BE2C (cell line): Measurements from ENCODE around the gene KCNG4.

Source experiments
- DNase-seq: peaks from one replicate; pipeline ENCODE4 v3.0.0-alpha.2; 2020
- H3K27me3 ChIP-seq: fragments of 250-450 bp; sonication (Bioruptor Pico); 2 replicates; pipeline ENCODE4 v1.5.1; 2020; ENCODE audit warnings: mild to moderate bottlenecking
- H3K36me3 ChIP-seq: fragments of 250-450 bp; sonication (Bioruptor Pico); 2 replicates; pipeline ENCODE4 v1.5.1; 2020; ENCODE audit warnings: mild to moderate bottlenecking
- H3K4me1 ChIP-seq: fragments of 250-450 bp; sonication (Bioruptor Pico); 2 replicates; pipeline ENCODE4 v1.5.1; 2020
- H3K4me3 ChIP-seq: 2 replicates; pipeline ENCODE4 v1.5.1; 2011; ENCODE audit warnings: low read depth, low read length
- H3K9me3 ChIP-seq: fragments of 250-450 bp; sonication (Bioruptor Pico); 2 replicates; pipeline ENCODE4 v1.5.1; 2020
- TF ChIP-seq, protein P1 (sequence below): IDR thresholded peaks from 2 replicates; pipeline ENCODE4 v1.5.1; 2012; ENCODE audit warnings: mild to moderate bottlenecking, low read depth, low read length

KCNG4 gene

GRCh38 chr16:84252184-84252583 lies 12.4 kb upstream of the KCNG4 start:
- no peak for DNase-seq
- TF ChIP-seq, protein P1, sequence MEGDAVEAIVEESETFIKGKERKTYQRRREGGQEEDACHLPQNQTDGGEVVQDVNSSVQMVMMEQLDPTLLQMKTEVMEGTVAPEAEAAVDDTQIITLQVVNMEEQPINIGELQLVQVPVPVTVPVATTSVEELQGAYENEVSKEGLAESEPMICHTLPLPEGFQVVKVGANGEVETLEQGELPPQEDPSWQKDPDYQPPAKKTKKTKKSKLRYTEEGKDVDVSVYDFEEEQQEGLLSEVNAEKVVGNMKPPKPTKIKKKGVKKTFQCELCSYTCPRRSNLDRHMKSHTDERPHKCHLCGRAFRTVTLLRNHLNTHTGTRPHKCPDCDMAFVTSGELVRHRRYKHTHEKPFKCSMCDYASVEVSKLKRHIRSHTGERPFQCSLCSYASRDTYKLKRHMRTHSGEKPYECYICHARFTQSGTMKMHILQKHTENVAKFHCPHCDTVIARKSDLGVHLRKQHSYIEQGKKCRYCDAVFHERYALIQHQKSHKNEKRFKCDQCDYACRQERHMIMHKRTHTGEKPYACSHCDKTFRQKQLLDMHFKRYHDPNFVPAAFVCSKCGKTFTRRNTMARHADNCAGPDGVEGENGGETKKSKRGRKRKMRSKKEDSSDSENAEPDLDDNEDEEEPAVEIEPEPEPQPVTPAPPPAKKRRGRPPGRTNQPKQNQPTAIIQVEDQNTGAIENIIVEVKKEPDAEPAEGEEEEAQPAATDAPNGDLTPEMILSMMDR: no peak
- Histone ChIP-seq H3K4me3 (no peak overlapping the region), H3K4me1 (peaks cover 4% of the 10 kb centered on the region; the same call in 1 of the 2 replicates), H3K36me3 (no peaks in the 10 kb centered on the region), H3K27me3 (no peaks in the 10 kb centered on the region), H3K9me3 (no peaks in the 10 kb centered on the region)

DNA sequence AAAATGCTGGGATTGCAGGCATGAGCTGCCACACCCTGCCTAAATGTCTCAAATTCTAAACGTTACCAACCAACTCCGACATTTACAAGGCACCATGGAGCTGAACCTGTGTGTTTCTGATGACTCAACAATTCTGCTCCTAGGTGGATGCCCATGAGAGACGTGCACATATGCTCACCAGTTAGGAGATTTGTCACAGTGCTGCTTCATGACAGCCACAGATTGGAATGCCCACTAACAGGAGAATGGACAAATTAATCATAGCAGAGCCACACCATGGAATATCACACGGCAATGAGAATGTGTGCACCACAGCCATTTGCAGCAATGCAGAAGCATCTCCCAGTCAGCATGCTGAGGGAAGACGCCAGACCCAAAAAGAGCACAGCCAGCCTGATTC lies 8.0 kb upstream of the KCNG4 start:
- H3K4me3 ChIP-seq: no peak overlapping the region
- no peaks in the 10 kb centered on the region; the same call in 1 of the 2 replicates for H3K9me3 ChIP-seq
- no peaks in the 10 kb centered on the region for H3K36me3 ChIP-seq
- peaks cover 12% of the 10 kb centered on the region for H3K4me1 ChIP-seq
- TF ChIP-seq, protein P1: no peak
- no peak for DNase-seq
- H3K27me3 ChIP-seq: no peaks in the 10 kb centered on the region

DNA sequence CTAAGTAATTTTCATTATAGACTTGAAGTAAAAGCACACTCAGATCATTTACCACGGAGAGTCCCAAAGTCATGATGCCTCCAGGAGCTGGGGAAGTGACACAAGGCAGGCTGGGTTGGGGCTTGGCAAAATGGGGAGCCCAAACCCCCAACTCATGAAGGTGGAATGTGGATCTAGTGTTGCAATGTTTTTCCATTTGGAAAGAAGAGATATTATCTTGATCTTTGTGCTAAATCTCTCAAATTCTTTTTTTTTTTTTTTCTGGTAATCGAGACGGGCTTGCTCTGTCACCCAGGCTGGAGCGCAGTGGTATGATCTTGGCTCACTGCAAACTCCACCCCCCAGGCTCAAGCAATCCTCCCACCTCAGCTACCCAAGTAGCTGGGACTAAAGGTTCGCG lies 7.5 kb upstream of the KCNG4 start:
- no peaks in the 10 kb centered on the region for H3K27me3 ChIP-seq
- peaks cover 12% of the 10 kb centered on the region for H3K4me1 ChIP-seq
- H3K9me3 ChIP-seq: no peaks in the 10 kb centered on the region; the same call in 1 of the 2 replicates
- no peak overlapping the region for H3K4me3 ChIP-seq
- TF ChIP-seq, protein P1: no peak
- no peaks in the 10 kb centered on the region for H3K36me3 ChIP-seq
- DNase-seq: no peak

DNA sequence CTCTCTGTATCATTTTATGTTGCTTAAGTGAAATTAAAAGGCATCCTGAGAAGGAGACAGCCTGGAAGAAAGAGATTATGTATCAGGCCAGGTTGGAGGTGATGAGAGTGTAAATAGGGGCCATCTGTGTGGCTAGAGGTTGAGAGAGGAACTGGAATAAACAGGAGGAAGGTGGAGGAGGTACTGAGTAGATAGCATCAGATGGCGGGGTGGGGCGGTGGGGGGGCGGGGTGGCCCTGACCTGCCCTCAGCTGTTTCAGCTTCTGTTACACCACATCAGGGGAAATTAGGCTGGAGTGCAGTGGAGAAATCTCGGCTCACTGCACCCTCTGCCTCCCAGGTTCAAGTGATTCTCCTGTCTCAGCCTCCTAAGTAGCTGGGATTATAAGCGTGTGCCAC lies 6.9 kb upstream of the KCNG4 start:
- Histone ChIP-seq H3K9me3 (no peaks in the 10 kb centered on the region; the same call in 1 of the 2 replicates), H3K4me3 (no peak overlapping the region), H3K27me3 (no peaks in the 10 kb centered on the region), H3K36me3 (no peaks in the 10 kb centered on the region), H3K4me1 (peaks cover 12% of the 10 kb centered on the region)
- TF ChIP-seq, protein P1: no peak
- no peak for DNase-seq

- TF ChIP-seq, protein P1: no peak
- Histone ChIP-seq H3K4me3 (no peak overlapping the region; the same call in 1 of the 2 replicates), H3K36me3 (no peaks in the 10 kb centered on the region), H3K4me1 (peaks cover 12% of the 10 kb centered on the region), H3K27me3 (no peaks in the 10 kb centered on the region), H3K9me3 (no peaks in the 10 kb centered on the region; the same call in 1 of the 2 replicates)
- DNase-seq: no peak
Measured at GRCh38 chr16:84245956-84246678, 6.3 kb upstream of the KCNG4 start.

DNA sequence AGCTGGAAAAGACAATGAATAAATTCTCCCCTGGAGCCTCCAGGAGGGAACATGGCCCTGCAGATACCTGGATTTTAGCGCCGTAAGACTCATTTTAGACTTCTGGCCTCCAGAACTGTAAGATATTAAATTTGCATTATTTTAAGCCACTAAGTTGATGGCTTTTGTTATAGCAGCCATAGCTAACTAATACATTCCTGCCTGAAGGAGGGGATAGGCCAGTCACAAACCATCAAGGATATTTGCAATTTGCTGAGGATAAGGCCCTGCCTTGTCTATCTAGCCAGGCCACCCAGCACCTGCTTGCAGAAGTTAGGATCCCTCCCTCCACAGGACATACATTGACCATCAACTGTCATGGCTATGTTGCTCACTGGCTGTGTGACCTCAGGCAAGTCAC lies 4.9 kb upstream of the KCNG4 start:
- Histone ChIP-seq H3K36me3 (no peaks in the 10 kb centered on the region), H3K4me3 (no peak overlapping the region), H3K9me3 (no peaks in the 10 kb centered on the region; the same call in 1 of the 2 replicates), H3K4me1 (peaks cover 19% of the 10 kb centered on the region), H3K27me3 (no peaks in the 10 kb centered on the region)
- TF ChIP-seq, protein P1: no peak
- DNase-seq: no peak
